Measurements from ENCODE around the gene MSH5. TPM values are rescaled to one million over a fixed set of nuclear protein-coding genes. Genes with fewer than 3 reads are reported as not detected.
A peak's percentile ranks its signal among the peaks of the same experiment; 100 is the strongest.

The MSH5 gene
- total and polyA plus RNA-seq, 9 of the 15 experiments (the other 6 are each of a cell fraction or from before 2014, with no cell fraction given) = 12.5 to 104 (median 46.6) TPM

GRCh38 chr6:31729979-31730630, 9.7 kb upstream of the MSH5 start (continued):
- no peak for TF ChIP-seq STAT5B (CRISPR knock-in tag; IDR thresholded peaks at IDR 0.05)
- TF ChIP-seq NFYB (IDR thresholded peaks at IDR 0.05; ENCODE audit: extremely low read depth, insufficient read length) = no peak
- peak; percentile 29 for TF ChIP-seq HNRNPLL (IDR thresholded peaks at IDR 0.05; ENCODE audit: low read depth, low read length, poor library complexity, severe bottlenecking)
- peak in 1 of 2 experiments; percentile 61; a peak in 1 of 4 replicates for TF ChIP-seq RCOR1 (IDR thresholded peaks at IDR 0.05; ENCODE audit: borderline replicate concordance in 1 of 2, low read depth in 2 of 2, low read length in 2 of 2)
- peak; percentile 88 for TF ChIP-seq SP1 (CRISPR knock-in tag; IDR thresholded peaks at IDR 0.05)
- no peak for TF ChIP-seq POLR3G (IDR thresholded peaks at IDR 0.05; ENCODE audit: extremely low read depth, insufficient read length, insufficient replicate concordance)
- TF ChIP-seq TAF15 (IDR thresholded peaks at IDR 0.05; ENCODE audit: low read depth, low read length) = no peak; the same call in 1 of the 2 replicates
- TF ChIP-seq KDM5B (IDR thresholded peaks at IDR 0.05; ENCODE audit: insufficient replicate concordance, low read depth, low read length) = peak; percentile 78
- no peak for TF ChIP-seq MBD2 (IDR thresholded peaks at IDR 0.05; ENCODE audit: borderline replicate concordance, low read depth)
- TF ChIP-seq HDAC2 (IDR thresholded peaks at IDR 0.05) = no peak
- TF ChIP-seq MXD1 (CRISPR knock-in tag; IDR thresholded peaks at IDR 0.05; ENCODE audit: borderline replicate concordance, poor library complexity, severe bottlenecking) = no peak
- peak; percentile 86 for TF ChIP-seq CHD4 (IDR thresholded peaks at IDR 0.05; ENCODE audit: insufficient read depth, insufficient replicate concordance, low read depth, low read length, poor library complexity, severe bottlenecking)
- TF ChIP-seq MCM5 (IDR thresholded peaks at IDR 0.05; ENCODE audit: low read depth) = no peak
- peak; percentile 99 for TF ChIP-seq ELF4 (CRISPR knock-in tag; IDR thresholded peaks at IDR 0.05)
- no peak for TF ChIP-seq ZC3H11A (IDR thresholded peaks at IDR 0.05; ENCODE audit: low read depth, low read length)
- TF ChIP-seq ZNF311 (CRISPR knock-in tag; IDR thresholded peaks at IDR 0.05) = no peak
- no peak for TF ChIP-seq PTBP1 (IDR thresholded peaks at IDR 0.05; ENCODE audit: low read depth, low read length)
- no peak for TF ChIP-seq L3MBTL2 (IDR thresholded peaks at IDR 0.05)
- no peak for TF ChIP-seq PTRF (tag; IDR thresholded peaks at IDR 0.05)
- TF ChIP-seq CHD2 (IDR thresholded peaks at IDR 0.05; ENCODE audit: low read depth, low read length) = peak; percentile 16; the same call in 1 of the 2 replicates
- TF ChIP-seq SAFB (IDR thresholded peaks at IDR 0.05; ENCODE audit: borderline replicate concordance, low read depth, low read length) = peak; percentile 86; the same call in 1 of the 2 replicates
- TF ChIP-seq ETV6 (IDR thresholded peaks at IDR 0.05; ENCODE audit: borderline replicate concordance in 1 of 2, low read depth in 2 of 2, low read length in 1 of 2) = no peak
- TF ChIP-seq ETV6 (CRISPR knock-in tag; IDR thresholded peaks at IDR 0.05; ENCODE audit: borderline replicate concordance) = peak; percentile 89; the same call in 1 of the 2 replicates
- no peak for TF ChIP-seq RERE (CRISPR knock-in tag; IDR thresholded peaks at IDR 0.05; ENCODE audit: borderline replicate concordance)
